Neural progenitor cell (in vitro differentiated cells): ENCODE measurements around the gene PTPRG. TPM values are rescaled to one million over a fixed set of nuclear protein-coding genes. Genes with fewer than 3 reads are reported as not detected.

Experiments
- DNase-seq: peaks from one replicate; pipeline ENCODE4 v3.0.0-alpha.2; 2016; ENCODE audit warnings: low spot score
- H2AFZ ChIP-seq: fragments of 200-600 bp; sonication (generic); replicated peaks from 2 replicates; pipeline ENCODE4 v1.6.1; 2016; ENCODE audit warnings: antibody characterized with exemption
- H3F3A ChIP-seq: fragments of 200-600 bp; sonication (generic); 2 replicates; pipeline ENCODE4 v1.6.1; 2016; ENCODE audit warnings: antibody characterized with exemption, low read depth
- H3K27ac ChIP-seq: fragments of 200-600 bp; sonication (generic); 2 replicates; pipeline ENCODE4 v1.5.1; 2016; ENCODE audit warnings: mild to moderate bottlenecking
- H3K27me3 ChIP-seq: fragments of 200-600 bp; sonication (generic); 2 replicates; pipeline ENCODE4 v1.6.1; 2016; ENCODE audit warnings: mild to moderate bottlenecking, moderate library complexity
- H3K36me3 ChIP-seq: fragments of 200-600 bp; sonication (generic); 2 replicates; pipeline ENCODE4 v1.5.1; 2016
- H3K4me1 ChIP-seq: fragments of 200-600 bp; sonication (generic); 2 replicates; pipeline ENCODE4 v1.6.1; 2016; ENCODE audit warnings: mixed run types
- H3K4me2 ChIP-seq: fragments of 200-600 bp; sonication (generic); 2 replicates; pipeline ENCODE4 v1.6.1; 2016
- H3K4me3 ChIP-seq: fragments of 200-600 bp; sonication (generic); 2 replicates; pipeline ENCODE4 v1.5.1; 2016
- H3K79me2 ChIP-seq: fragments of 200-600 bp; sonication (generic); 2 replicates; pipeline ENCODE4 v1.6.1; 2016; ENCODE audit warnings: low read depth
- H3K9ac ChIP-seq: fragments of 200-600 bp; sonication (generic); 2 replicates; pipeline ENCODE4 v1.6.1; 2016
- H3K9me3 ChIP-seq: fragments of 200-600 bp; sonication (generic); 2 replicates; pipeline ENCODE4 v1.5.1; 2016; ENCODE audit warnings: low read depth
- H4K20me1 ChIP-seq: fragments of 200-600 bp; sonication (generic); 2 replicates; pipeline ENCODE4 v1.6.1; 2016; ENCODE audit warnings: low read depth
- H3K27ac Mint-ChIP-seq: 3 replicates; pipeline ENCODE4 v1.8.0; 2021; ENCODE audit warnings: mixed read lengths
- H3K27me3 Mint-ChIP-seq: 2 replicates; pipeline ENCODE4 v1.8.0; 2022; ENCODE audit warnings: low read depth, mild to moderate bottlenecking, inconsistent platforms, moderate library complexity, mixed read lengths; ENCODE audit not compliant: insufficient read depth
- H3K36me3 Mint-ChIP-seq: 3 replicates; pipeline ENCODE4 v1.8.0; 2021; ENCODE audit warnings: mixed read lengths
- H3K4me1 Mint-ChIP-seq: 3 replicates; pipeline ENCODE4 v1.8.0; 2021; ENCODE audit warnings: mixed read lengths
- H3K4me3 Mint-ChIP-seq: 3 replicates; pipeline ENCODE4 v1.8.0; 2021; ENCODE audit warnings: mild to moderate bottlenecking, moderate library complexity, mixed read lengths
- H3K9me3 Mint-ChIP-seq: 3 replicates; pipeline ENCODE4 v1.8.0; 2020; ENCODE audit warnings: mixed read lengths
- EZH2 ChIP-seq: fragments of 200-600 bp; sonication (generic); IDR thresholded peaks from 2 replicates; pipeline ENCODE4 v1.6.1; 2017; ENCODE audit warnings: antibody characterized with exemption, mild to moderate bottlenecking, moderate library complexity
- EZH2phosphoT487 ChIP-seq: fragments of 200-600 bp; sonication (generic); IDR thresholded peaks from 2 replicates; pipeline ENCODE4 v1.6.1; 2017; ENCODE audit warnings: antibody characterized with exemption
- total RNA-seq: library from RNA; depleted of rRNA; stranded (reverse); fragments of >200 nt; gene quantifications from 2 replicates; pipeline ENCODE4 v1.2.3, GENCODE V29; 2015; ENCODE audit warnings: low replicate concordance
- TF ChIP-seq, protein P1 (sequence below): fragments of 200-600 bp; sonication (generic); IDR thresholded peaks from 2 replicates; pipeline ENCODE4 v1.5.1; 2017; ENCODE audit warnings: antibody characterized with exemption, mild to moderate bottlenecking

PTPRG gene
- total RNA-seq, 1 donor from 2014 or later = 65.3 TPM

DNA sequence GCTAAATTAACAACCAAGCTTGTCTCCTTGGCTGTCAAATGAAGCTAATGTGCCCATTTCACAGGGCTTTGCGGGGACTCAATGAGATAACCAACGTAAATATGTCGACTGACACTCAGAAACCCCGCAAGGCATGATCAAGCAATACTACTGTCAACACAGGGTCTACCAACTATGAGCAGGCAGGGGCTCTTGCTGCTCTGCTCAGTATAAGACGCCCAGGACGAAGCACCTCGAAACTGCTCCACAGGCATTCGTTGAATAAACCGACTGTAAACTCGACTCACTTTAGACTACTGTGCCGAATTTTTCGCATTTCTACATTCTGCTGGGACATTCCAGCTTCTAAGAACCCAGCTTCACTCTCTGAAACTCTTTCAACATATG, 757.0 kb downstream of the PTPRG start:
- Mint-ChIP-seq H3K4me1 (peaks cover 16% of the 10 kb centered on the region), H3K9me3 (peaks cover 11% of the 10 kb centered on the region), H3K27me3 (peaks cover 7% of the 10 kb centered on the region), H3K4me3 (peak overlapping the region; percentile 96), H3K27ac (peak overlapping the region; percentile 19), H3K36me3 (peaks cover 6% of the 10 kb centered on the region)
- Histone ChIP-seq H3K36me3 (no peaks in the 10 kb centered on the region), H3K27me3 (no peaks in the 10 kb centered on the region), H3K4me3 (peak overlapping the region; percentile 65), H4K20me1 (no peaks in the 10 kb centered on the region), H2AFZ (peak overlapping the region; percentile 89), H3K79me2 (no peaks in the 10 kb centered on the region), H3K4me2 (peak overlapping the region; percentile 90), H3K27ac (no peak overlapping the region), H3K4me1 (no peaks in the 10 kb centered on the region), H3K9me3 (no peaks in the 10 kb centered on the region), H3K9ac (no peak overlapping the region), H3F3A (peaks cover 5% of the 10 kb centered on the region)
- TF ChIP-seq EZH2phosphoT487 (no peak), EZH2 (no peak)
- TF ChIP-seq, protein P1, sequence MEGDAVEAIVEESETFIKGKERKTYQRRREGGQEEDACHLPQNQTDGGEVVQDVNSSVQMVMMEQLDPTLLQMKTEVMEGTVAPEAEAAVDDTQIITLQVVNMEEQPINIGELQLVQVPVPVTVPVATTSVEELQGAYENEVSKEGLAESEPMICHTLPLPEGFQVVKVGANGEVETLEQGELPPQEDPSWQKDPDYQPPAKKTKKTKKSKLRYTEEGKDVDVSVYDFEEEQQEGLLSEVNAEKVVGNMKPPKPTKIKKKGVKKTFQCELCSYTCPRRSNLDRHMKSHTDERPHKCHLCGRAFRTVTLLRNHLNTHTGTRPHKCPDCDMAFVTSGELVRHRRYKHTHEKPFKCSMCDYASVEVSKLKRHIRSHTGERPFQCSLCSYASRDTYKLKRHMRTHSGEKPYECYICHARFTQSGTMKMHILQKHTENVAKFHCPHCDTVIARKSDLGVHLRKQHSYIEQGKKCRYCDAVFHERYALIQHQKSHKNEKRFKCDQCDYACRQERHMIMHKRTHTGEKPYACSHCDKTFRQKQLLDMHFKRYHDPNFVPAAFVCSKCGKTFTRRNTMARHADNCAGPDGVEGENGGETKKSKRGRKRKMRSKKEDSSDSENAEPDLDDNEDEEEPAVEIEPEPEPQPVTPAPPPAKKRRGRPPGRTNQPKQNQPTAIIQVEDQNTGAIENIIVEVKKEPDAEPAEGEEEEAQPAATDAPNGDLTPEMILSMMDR = no peak
- DNase-seq = no peak

GRCh38 chr3:62318752-62319569, 757.6 kb downstream of the PTPRG start:
- Histone ChIP-seq H4K20me1 (no peaks in the 10 kb centered on the region), H3K4me2 (peak overlapping the region; percentile 90)
- peaks cover 6% of the 10 kb centered on the region for H3K36me3 Mint-ChIP-seq

DNA sequence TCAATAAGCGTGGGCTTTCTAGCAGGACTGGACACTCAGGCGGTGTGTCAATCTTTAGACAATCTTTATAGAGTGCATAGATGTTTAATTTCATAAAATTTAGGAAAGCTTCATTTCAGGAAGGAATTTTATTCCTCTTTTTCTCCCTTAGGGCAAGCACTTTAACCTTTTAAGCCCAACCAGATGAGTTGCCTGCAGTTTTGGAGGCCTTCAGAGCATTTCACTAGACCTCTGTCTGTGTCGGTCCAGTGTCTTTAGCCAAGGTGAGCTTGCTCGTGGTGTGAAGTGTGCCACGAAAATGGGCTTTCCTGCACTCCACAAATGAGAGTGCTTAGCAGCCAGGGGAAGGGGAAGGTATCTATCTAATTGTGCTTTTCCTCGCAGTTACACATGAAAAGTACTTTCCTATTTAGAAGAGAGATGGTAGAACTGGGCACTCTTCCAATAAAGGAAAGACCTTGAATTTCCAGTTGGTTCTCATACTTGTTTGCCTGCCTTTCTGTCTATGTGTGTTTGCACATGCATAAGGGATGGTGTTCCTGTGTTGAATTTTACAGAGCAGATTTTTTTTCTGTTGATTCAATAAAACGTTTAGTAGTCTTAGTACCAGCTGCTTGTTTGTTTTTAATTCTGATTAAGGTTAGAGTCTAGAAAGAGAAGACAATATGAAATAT, 758.3 kb downstream of the PTPRG start:
- H3K9ac ChIP-seq = no peak overlapping the region
- H3K9me3 ChIP-seq = no peaks in the 10 kb centered on the region
- Mint-ChIP-seq H3K4me3 (peak overlapping the region; percentile 96), H3K36me3 (peaks cover 6% of the 10 kb centered on the region), H3K9me3 (peaks cover 11% of the 10 kb centered on the region), H3K27ac (no peak overlapping the region), H3K4me1 (peaks cover 17% of the 10 kb centered on the region), H3K27me3 (peaks cover 7% of the 10 kb centered on the region)
- H3K27me3 ChIP-seq = no peaks in the 10 kb centered on the region
- H3K36me3 ChIP-seq = no peaks in the 10 kb centered on the region
- peak overlapping the region; percentile 65 for H3K4me3 ChIP-seq
- TF ChIP-seq, protein P1 = no peak
- no peak for TF ChIP-seq EZH2
- H3K79me2 ChIP-seq = no peaks in the 10 kb centered on the region
- no peak for DNase-seq
- no peaks in the 10 kb centered on the region for H4K20me1 ChIP-seq
- H3K27ac ChIP-seq = no peak overlapping the region
- peaks cover 5% of the 10 kb centered on the region for H3F3A ChIP-seq
- H2AFZ ChIP-seq = peak overlapping the region; percentile 89
- H3K4me2 ChIP-seq = peak overlapping the region; percentile 90
- no peaks in the 10 kb centered on the region for H3K4me1 ChIP-seq

More at GRCh38 chr3:62318752-62319569, 757.6 kb downstream of the PTPRG start:
- peaks cover 5% of the 10 kb centered on the region for H3F3A ChIP-seq
- H3K36me3 ChIP-seq = no peaks in the 10 kb centered on the region
- H3K27ac Mint-ChIP-seq = peak overlapping the region; percentile 65
- H3K9me3 Mint-ChIP-seq = peaks cover 11% of the 10 kb centered on the region
- H3K4me3 ChIP-seq = peak overlapping the region; percentile 65
- DNase-seq = peak; percentile 96
- H3K9me3 ChIP-seq = no peaks in the 10 kb centered on the region
- peak overlapping the region; percentile 96 for H3K4me3 Mint-ChIP-seq
- TF ChIP-seq EZH2phosphoT487 (peak; percentile 18), EZH2 (no peak)
- TF ChIP-seq, protein P1 = no peak
- peaks cover 17% of the 10 kb centered on the region for H3K4me1 Mint-ChIP-seq
- no peaks in the 10 kb centered on the region for H3K79me2 ChIP-seq
- no peak overlapping the region for H3K9ac ChIP-seq
- H2AFZ ChIP-seq = peak overlapping the region; percentile 89
- H3K4me1 ChIP-seq = no peaks in the 10 kb centered on the region
- no peak overlapping the region for H3K27ac ChIP-seq
- H3K27me3 ChIP-seq = no peaks in the 10 kb centered on the region
- H3K27me3 Mint-ChIP-seq = peaks cover 7% of the 10 kb centered on the region
